GM10847 (cell line): ENCODE data around the gene TSPAN9.

Experiments
- POLR2A ChIP-seq: IDR thresholded peaks from 2 replicates; pipeline ENCODE4 v1.6.1; 2011; ENCODE audit not compliant: insufficient read length; ENCODE audit errors: extremely low read depth

Gene TSPAN9

GRCh38 chr12:3055704-3056467 is 21.3 kb upstream of the TSPAN9 start:
- no peak for TF ChIP-seq POLR2A

GRCh38 chr12:3061059-3061458 is 16.1 kb upstream of the TSPAN9 start:
- TF ChIP-seq POLR2A: no peak

GRCh38 chr12:3061501-3062215 is 15.5 kb upstream of the TSPAN9 start:
- no peak for TF ChIP-seq POLR2A

- TF ChIP-seq POLR2A: no peak
Observed at GRCh38 chr12:3065300-3065699, 11.9 kb upstream of the TSPAN9 start.

GRCh38 chr12:3069714-3070113 is 7.5 kb upstream of the TSPAN9 start:
- TF ChIP-seq POLR2A: no peak

- TF ChIP-seq POLR2A: no peak
Observed at GRCh38 chr12:3071107-3071506, 6.1 kb upstream of the TSPAN9 start.

- TF ChIP-seq POLR2A: no peak
Observed at GRCh38 chr12:3071710-3072109, 5.5 kb upstream of the TSPAN9 start.

- TF ChIP-seq POLR2A: no peak
Observed at GRCh38 chr12:3073438-3074250, 3.5 kb upstream of the TSPAN9 start.

GRCh38 chr12:3075315-3075714 is 1.9 kb upstream of the TSPAN9 start:
- TF ChIP-seq POLR2A: no peak

- no peak for TF ChIP-seq POLR2A
Observed at GRCh38 chr12:3077572-3078081, 448 bp downstream of the TSPAN9 start.

GRCh38 chr12:3078086-3078820 is 1.1 kb downstream of the TSPAN9 start:
- no peak for TF ChIP-seq POLR2A

GRCh38 chr12:3081091-3081490 is 3.9 kb downstream of the TSPAN9 start:
- no peak for TF ChIP-seq POLR2A

GRCh38 chr12:3081886-3082285 is 4.7 kb downstream of the TSPAN9 start:
- no peak for TF ChIP-seq POLR2A

- TF ChIP-seq POLR2A: no peak
Observed at GRCh38 chr12:3083241-3083920, 6.2 kb downstream of the TSPAN9 start.
